HG03378 (cell line): Measurements from ENCODE around the gene VPS11.
"Not testable (repeated sequence)": the region's sequence is repeated elsewhere in the genome, so short reads cannot be mapped to it uniquely, and the experiment has no call there.

Experiments used
- ATAC-seq: cut with Tn5 transposase; IDR thresholded peaks from one replicate; pipeline ENCODE4 v1.9.1; 2021; ENCODE audit warnings: mild to moderate bottlenecking, moderate library complexity; ENCODE audit not compliant: unreplicated experiment

VPS11 gene

GRCh38 chr11:119101759-119102423, 34.3 kb downstream of the VPS11 start, which contains the start of gene DPAGT1:
TSS of gene DPAGT1 (minus strand) at chr11:119101853. CDS start at chr11:119101655, 198 bp downstream.
- peak; percentile 72 for ATAC-seq

GRCh38 chr11:119103161-119103664, 35.6 kb downstream of the VPS11 start:
- ATAC-seq: not testable (repeated sequence)

GRCh38 chr11:119103793-119104192, 36.2 kb downstream of the VPS11 start:
- no peak for ATAC-seq

DNA sequence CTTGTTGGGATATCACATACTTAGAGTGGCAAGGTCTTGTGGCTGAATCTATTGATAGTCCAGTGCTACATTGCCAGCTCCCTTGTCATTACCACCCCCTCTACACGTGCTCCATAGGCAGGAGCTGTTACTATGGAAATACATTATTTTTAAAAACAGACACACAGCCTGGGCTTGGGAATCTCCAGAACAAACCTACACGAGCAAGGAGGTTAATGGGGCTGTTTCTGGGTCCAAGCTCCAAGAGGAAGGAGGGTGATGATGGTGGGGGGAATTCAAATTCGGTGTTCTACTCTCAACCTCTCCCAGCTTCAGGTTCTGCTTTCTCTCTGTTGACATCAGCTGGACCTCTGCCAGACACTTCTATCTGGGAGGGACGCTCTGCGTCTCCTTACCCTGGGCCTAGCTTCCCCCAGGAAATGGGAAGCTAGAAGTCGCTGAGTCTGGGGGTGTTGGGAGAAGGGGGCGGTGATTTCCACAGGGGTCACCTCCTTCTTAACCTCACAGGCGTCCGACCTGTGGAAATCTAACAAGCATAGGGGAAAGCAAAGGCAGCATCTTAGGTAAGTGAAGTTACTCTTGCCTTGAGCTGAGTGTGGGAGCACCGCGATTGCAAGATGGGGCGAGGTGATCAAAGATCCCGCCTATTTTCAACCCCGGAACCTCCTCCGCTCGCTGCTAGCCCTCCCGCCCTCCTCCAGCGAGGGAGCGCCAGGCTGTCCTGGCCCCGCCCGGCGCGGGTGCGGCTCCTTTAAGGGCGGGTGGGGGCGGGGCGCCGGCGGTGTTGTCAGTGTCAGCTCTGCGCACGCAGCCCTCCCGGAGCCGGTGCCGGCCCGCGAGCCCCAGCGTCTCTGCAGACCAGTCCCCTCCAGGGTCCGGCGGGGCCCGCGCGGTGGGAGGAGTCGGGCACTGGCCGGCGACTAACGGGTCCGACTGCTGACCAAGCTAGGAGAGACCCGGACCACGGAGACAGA, 39.2 kb downstream of the VPS11 start, which contains the start of gene C2CD2L:
TSS of gene C2CD2L (plus strand) at position 781 of the 974 bp plus-strand sequence. CDS start 398 bp downstream, outside the sequence.
- ATAC-seq: no peak

DNA sequence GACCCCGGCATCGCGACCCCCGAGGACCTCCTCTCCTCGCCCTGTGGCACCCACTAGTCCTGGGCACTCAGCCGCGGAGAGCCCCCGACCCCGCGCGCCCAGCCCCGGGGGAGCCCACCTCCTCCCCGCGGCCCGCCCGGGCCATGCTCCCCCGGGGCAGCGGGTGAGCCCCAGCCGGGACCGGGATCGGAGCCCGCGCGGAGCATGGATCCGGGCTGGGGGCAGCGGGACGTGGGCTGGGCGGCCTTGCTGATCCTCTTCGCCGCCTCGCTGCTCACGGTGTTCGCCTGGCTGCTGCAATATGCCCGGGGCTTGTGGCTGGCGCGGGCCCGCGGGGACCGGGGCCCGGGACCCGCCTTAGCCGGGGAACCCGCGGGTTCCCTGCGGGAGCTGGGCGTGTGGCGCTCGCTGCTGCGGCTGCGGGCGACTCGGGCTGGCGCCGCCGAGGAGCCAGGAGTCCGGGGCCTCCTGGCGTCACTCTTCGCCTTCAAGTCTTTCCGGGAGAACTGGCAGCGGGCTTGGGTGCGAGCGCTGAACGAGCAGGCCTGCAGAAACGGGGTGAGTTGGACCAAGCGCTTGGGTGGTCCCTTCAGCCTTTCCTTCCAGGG, 40.0 kb downstream of the VPS11 start:
- ATAC-seq: no peak

DNA sequence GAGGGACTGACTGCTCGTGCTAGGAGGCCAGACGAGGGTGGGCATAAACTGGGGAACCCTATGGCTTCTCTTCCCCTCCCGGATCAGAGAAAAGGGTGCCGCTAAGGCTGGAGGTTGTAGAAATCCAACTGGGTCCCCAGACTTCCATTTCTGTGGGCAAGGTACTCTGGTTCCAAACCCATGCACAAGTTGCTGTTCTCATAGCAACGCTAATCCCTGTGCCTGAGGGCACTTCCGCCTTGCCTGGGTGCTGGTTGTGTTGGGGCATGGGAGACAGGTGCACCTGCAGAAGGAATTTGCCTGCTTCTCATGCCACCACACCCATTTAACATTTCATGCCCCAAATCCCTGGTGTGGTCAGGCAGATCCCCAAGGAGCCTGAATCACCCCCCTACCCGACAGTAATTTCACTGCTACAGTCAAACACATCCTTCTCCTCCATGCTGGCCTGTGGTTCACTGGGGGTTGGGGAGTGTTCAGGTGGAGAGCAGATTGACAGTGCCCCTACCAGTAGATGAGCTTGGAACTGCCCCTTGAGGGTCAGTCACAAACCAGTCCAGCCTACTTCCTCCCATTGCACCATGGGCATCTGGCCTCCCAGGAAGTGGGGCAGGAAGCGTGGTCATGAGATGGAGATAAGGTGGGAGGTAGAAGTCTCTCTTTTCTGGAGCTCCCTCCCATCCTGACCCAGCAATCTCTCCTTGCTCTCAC, 40.7 kb downstream of the VPS11 start:
- no peak for ATAC-seq

GRCh38 chr11:119108857-119109221, 41.2 kb downstream of the VPS11 start:
- no peak for ATAC-seq

DNA sequence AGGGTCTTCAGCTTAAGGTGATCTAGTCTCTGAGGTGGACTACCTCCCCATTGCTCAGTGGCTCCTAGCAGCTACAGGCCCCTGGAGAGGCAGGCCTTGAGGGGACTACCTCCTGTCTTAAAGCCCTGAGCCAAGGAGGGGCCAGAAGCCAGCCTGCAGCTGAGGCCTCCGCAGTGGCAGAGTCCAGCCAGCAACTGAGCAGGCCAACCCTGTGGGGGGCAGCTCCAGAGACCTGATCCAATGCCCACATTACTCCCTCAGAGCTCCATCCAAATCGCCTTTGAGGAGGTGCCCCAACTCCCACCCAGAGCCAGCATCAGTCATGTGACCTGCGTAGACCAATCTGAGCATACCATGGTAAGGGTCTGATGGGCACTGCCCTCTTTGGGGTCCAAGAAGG, 42.2 kb downstream of the VPS11 start:
- no peak for ATAC-seq

DNA sequence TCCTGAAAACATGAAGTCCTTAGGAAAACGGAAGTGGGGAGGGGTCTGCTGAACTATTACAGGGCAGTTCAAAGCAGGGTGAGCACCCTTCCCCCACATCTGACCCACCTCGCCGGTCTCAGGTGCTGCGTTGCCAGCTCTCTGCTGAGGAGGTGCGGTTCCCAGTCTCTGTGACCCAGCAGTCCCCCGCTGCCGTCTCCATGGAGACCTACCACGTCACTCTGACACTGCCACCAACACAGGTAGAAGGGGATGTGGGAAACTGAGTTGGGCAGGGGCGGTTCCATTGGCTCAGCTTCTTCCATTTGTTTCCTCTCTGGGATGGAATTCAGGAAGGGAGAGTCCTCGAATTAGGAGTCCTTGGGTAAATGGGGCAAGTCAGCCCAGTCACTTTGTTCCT, 42.8 kb downstream of the VPS11 start:
- ATAC-seq: no peak

GRCh38 chr11:119111361-119111925, 43.8 kb downstream of the VPS11 start:
- no peak for ATAC-seq

- no peak for ATAC-seq
These were observed 44.8 kb downstream of the VPS11 start for GRCh38 chr11:119112314-119113020.

DNA sequence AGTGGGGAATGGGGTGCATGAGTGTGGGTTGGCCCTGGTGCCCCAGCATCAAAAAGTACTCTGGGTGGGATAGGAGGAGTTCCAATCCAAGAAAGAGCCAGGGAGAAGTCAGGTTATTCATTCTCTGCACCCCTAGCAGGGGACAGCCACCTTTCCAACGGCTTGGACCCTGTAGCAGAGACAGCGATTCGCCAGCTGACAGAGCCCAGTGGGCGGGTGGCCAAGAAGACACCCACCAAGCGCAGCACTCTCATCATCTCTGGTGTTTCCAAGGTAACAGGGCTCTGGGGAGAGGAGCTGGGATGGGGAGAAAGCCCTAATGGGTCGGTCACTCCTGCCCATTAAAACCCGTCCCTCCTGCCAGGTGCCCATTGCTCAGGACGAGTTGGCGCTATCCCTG, 46.1 kb downstream of the VPS11 start:
- ATAC-seq: no peak

GRCh38 chr11:119114351-119114750, 46.7 kb downstream of the VPS11 start:
- no peak for ATAC-seq

DNA sequence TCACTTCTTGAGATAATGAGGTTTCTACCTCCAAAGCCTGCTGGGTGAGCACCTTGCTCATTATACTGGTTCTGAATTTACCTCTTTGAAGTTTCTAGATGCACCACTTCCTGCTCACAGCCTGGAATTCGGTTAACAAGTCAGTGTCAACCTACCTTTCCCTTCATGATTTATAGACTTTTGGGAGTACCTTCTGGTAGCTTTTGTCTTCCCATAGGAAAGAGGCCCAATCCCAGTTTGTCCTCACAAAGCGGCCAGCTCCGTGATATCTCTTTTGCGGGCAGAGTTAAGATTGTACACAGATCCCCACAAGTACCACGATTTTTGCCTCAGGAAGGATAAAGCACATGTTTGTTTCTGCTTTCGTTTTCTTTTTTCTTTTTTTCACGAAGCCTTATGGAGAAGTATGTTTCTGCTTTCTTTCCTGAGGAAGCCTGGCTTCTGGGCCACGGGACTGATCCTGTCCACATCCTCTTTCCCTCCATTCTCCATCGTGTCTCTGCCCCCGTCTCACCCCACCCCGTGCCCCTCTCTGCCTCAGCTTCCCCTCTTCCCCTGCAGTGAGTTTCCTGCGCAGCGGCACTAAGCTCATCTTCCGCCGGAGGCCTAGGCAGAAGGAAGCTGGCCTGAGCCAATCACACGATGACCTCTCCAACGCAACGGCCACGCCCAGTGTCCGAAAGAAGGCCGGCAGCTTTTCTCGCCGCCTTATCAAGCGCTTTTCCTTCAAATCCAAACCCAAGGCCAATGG, 48.0 kb downstream of the VPS11 start:
- no peak for ATAC-seq

GRCh38 chr11:119116235-119116594, 48.6 kb downstream of the VPS11 start:
- ATAC-seq: no peak

- ATAC-seq: no peak
These were observed 49.0 kb downstream of the VPS11 start for GRCh38 chr11:119116601-119117000.

- no peak for ATAC-seq
These were observed 49.5 kb downstream of the VPS11 start for GRCh38 chr11:119117004-119117706.

DNA sequence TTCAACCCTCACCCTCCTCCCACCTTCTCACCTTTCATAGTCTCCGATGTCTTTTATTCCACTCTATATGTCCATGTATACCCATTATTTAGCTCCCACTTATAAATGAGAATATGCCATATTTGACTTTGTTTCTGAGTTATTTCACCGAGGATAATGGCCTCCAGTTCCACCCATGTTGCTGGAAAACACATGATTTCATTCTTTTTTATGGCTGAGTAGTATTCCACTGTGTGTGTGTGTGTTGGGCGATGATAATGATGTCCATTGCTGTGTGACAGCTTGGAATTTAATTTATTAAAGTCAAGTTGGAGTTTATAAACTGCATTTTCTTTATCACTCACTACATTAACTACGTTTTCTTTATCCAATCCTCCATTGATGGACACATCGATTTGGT, 50.6 kb downstream of the VPS11 start:
- no peak for ATAC-seq
